ENCODE measurements around the gene C2orf92.

DNA sequence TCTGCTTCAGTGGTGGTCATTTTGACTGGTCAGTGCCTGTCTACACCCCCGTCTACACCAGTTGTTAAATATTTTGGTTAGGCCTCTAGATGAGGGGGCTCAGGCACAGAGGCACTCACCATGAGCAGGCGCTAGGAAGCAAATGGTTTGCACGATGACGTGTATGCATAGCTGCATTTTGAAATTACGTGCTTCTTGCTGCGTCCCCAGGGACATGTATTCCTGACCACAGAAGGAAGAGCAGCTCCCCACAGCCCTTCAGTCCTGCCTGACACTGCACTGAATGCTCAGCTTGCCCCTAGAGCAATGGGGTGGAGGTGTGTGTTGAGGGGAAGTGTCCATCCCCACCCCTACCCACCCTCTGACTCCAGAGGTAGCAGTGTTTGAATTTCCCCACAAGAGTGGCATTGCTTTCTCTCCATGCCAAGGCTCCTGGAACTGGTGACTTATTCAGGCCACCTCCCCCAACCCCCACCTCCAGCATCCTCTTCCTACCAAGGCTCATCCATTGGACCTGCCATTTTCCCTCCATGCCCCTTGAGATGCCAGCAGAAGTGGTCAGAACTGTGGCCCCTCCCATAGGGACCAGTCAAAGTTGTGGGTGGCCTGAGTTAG lies 32.4 kb downstream of the C2orf92 start:
- no peak for TF ChIP-seq POLR2A (IDR thresholded peaks at IDR 0.05; ENCODE audit: low read depth, low read length)
- no peak for TF ChIP-seq EZH2 (IDR thresholded peaks at IDR 0.05; ENCODE audit: borderline replicate concordance, low read depth, low read length, severe bottlenecking)
- TF ChIP-seq, protein P1, sequence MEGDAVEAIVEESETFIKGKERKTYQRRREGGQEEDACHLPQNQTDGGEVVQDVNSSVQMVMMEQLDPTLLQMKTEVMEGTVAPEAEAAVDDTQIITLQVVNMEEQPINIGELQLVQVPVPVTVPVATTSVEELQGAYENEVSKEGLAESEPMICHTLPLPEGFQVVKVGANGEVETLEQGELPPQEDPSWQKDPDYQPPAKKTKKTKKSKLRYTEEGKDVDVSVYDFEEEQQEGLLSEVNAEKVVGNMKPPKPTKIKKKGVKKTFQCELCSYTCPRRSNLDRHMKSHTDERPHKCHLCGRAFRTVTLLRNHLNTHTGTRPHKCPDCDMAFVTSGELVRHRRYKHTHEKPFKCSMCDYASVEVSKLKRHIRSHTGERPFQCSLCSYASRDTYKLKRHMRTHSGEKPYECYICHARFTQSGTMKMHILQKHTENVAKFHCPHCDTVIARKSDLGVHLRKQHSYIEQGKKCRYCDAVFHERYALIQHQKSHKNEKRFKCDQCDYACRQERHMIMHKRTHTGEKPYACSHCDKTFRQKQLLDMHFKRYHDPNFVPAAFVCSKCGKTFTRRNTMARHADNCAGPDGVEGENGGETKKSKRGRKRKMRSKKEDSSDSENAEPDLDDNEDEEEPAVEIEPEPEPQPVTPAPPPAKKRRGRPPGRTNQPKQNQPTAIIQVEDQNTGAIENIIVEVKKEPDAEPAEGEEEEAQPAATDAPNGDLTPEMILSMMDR (IDR thresholded peaks at IDR 0.05; ENCODE audit: extremely low read depth in 1 of 2, insufficient read depth in 1 of 2, low read depth in 1 of 2, low read length in 2 of 2) = no peak
- TF ChIP-seq POLR2AphosphoS5 (IDR thresholded peaks at IDR 0.05; ENCODE audit: insufficient read depth, low read depth, low read length) = no peak

Measured in endothelial cell of umbilical vein (primary cell).